GM18498 (cell line): ENCODE data around the gene STOML2.

ENCODE experiments used
- ATAC-seq: cut with Tn5 transposase; IDR thresholded peaks from one replicate; pipeline ENCODE4 v1.9.1; 2021; ENCODE audit warnings: mild to moderate bottlenecking, moderate library complexity; ENCODE audit not compliant: unreplicated experiment

The STOML2 gene

GRCh38 chr9:35108461-35108860, 5.5 kb upstream of the STOML2 start:
- no peak for ATAC-seq

DNA sequence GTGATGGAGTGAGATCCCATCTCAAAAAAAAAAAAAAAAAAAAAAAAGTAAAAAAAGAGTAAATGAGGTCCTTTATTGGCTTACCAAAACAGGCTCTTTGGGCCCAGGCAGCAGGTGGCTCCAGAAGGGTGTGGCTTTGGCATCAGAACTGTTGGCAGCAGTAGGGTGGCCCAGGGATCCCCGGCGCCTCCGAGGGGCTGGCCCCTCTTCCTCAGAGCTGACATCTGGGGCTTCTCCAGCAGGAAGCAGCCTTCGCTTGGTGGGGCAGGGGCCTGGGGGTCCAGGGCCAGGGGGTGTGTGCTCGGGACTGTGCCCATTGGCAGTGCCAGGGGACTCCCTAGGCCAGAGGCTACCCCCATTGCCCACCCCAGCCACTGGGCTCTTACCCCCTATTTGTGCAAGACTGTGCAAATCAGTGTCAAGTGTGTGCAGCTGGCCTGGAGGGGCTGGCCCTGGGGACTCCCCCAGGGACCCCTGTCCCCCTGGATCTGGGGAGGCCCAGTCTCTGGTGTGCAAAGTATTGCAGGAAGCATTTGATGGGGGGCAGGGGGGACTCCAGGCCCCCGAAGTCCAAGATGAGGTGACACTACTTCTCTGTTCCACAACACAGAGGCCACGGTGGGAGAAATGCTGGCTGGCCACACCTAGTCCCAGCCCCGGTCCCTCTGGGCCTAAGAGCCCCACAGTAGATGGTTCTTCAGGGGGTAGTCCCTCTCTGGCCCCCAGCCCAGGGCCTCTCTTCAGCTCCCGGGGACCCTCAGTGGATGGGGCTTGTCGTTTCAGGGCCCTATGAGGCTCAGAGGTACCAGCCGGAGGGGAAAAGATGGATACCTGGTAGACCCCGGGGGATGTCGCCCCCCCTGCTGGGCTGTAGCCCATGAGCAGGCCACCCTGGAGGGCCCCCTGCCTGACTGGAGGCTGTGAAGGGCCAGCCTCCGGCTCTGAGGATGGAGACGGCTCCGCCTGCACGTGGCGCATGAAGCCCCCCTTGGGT, 4.7 kb upstream of the STOML2 start:
- no peak for ATAC-seq

DNA sequence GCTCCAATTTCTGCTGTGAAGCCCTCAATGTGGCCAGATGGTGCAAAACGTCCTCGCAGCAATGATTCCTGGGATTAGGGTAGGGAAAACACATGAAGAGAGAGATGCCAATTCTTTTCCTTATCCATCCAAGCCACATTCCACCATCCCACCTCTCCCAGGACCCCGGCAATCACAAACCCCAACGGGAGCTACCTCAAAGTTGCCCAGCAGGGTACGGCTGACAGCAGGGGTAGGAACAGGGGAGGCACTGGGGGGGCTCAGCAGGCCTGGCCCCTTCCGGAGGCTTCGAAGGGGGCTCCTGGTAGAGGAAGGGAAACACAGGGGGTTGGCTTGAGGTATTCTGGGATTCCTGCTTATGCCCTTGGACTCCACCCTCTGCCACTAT, 3.4 kb upstream of the STOML2 start:
- ATAC-seq: no peak

DNA sequence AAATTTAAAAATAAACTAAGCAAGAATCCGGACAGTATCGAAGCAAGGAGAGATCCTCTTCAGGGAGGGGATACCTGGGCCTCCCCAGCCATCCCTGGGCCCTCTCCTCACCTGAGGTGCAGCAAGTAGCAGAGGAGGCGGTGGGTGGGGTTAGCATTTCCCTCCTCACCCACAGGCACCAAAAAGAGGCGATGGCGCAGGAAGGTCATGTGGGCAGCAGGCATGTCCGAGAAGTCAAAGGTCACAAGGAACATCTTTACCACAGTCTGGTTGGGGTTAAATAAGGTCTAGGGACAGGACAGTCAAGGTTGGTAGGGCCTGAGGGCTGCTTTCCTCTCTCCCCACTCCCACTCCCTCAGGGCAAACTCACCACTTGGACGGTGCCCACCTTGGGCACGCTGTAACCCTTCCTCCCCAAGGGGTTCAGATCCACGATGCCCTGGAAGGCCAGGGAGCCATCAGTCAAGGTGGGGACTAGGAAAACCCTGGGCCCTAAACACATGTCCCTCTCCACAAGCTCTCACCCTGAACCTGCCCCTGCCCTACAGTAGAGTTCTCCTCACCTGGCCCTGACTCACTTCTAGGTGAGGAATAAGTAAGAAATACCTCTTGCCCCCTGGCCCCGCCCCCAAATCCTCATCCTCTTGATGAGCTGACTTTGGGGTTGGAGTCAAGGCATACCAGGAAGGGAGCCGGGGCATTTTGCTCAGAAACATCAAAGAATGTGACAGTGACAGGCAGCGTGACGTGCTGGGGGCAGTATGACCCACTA, 2.8 kb upstream of the STOML2 start:
- no peak for ATAC-seq

- ATAC-seq: no peak
These were observed 2.2 kb upstream of the STOML2 start for GRCh38 chr9:35105126-35105525.

- no peak for ATAC-seq
These were observed 1.7 kb upstream of the STOML2 start for GRCh38 chr9:35104586-35104985.

DNA sequence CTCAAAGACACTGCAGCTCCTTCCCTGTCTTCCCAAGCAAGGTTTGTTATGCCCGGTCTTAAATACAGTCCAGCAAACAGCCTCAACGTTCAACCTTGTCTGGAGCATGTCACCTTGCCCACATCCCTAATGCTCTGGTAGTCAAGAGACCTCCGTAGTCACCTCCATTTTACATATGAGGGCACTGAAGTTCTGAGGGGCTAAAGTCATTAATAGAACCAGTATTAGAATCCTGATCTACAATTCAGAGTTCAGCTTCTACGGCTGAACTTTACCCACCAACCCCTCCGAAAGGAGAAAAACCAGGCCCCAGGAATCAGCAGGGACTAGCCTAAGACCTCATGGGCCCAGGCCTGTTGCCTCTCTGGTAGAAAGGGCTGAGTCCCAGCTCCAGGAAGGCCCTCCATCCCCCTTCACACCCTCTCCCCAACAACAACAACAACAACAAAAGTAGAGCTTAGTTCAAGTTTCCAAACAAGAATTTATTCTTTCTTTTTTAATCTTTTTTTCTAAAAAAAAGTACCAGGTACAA, 795 bp upstream of the STOML2 start:
- no peak for ATAC-seq

- ATAC-seq: no peak
These were observed 514 bp downstream of the STOML2 start for GRCh38 chr9:35102465-35102768.

GRCh38 chr9:35097573-35097972, 5.4 kb downstream of the STOML2 start:
- no peak for ATAC-seq

GRCh38 chr9:35096035-35096849, 6.7 kb downstream of the STOML2 start, which contains the start of gene PIGO:
Gene PIGO (minus strand): TSS chr9:35096591. CDS start chr9:35095565, 1,026 bp downstream.
- ATAC-seq: peak; percentile 92

- no peak for ATAC-seq
These were observed 11.4 kb downstream of the STOML2 start for GRCh38 chr9:35091536-35091935.

DNA sequence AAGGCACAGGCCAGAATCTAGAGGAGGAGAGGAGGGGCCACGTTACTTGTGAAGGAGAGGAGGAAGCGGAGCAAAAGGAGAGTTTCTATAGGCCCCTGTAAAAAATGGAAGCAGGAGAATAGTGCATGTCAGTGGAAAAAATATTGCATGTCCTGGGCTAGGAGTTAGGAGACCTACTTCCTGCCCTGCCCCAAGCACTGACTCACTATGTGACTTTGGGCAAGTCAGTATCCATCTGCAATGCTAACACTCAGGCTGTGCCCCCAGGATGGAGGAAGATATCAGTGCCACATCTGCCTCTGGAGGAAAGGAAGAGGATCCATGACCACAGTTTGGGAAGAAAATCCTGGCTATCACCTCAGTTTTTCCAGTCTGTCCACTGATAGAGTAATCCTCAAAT, 13.5 kb downstream of the STOML2 start:
- ATAC-seq: no peak

GRCh38 chr9:35085078-35085477, 17.9 kb downstream of the STOML2 start:
- ATAC-seq: no peak

DNA sequence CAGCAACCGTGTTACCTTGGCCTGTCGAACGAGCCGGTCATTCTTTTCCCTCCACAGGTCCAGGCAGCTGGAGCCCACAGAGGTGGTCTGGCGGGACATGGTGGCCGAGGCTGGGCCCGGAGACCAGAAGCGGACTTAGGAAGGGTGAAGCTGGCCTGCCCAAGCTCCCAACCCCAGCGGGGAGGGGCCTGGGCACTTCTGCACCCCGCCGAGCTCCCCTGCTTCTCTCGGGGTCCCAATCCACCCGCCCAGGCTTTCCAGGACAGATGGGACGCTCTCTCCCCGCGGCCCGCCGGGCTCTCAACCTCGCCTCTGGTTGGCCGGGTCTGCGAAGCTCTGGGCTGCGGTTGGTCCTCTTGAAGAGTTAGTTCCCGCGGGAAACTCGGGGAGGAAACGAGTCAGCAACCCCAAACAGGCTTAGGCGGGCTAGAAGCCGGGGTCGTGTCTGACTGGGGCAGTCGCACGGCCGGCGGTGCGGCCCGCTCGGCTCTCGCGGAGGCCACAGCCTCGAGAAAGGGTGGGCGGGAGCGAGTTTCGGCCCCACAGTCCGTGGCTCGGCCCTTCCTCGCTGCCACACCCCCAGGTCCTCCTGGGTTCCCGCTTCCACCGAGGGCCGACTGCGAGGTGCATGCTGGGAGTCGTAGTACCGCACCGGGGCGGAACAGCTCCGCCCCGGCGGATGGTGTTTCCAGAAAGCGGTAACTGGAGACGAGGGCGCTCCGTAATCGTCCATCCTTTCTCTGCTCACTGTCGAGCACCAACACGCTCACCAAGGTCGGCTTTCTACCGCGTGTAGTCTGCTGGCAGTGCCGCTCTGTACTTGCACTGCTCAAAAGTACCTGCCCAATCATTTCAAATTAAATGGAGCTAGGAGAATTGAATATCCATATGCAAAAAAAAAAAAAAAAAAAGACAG, 23.2 kb downstream of the STOML2 start, which contains the start of gene FANCG:
FANCG (minus strand) TSS at position 517 of the 916 bp plus-strand sequence; CDS start at position 99, 418 bp downstream.
- peak; percentile 92 for ATAC-seq

DNA sequence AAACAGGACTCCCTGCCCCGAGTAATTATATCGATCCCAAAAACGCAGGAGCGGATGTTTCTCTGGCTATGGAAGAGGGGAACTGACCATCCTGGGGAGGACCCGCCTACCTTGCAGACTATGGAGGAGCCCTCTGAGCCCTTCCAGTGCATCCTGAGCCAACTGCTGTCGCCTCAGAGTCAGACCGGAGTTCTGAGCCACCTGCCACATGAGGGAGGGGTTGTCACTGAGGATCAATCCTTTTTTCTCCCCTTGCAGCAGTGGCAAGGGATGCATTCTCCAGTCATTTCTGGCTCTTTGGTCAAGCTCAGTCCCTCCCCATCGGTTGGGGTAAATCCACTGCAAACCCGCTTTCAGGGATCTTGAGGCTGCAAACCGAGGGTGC, 23.9 kb downstream of the STOML2 start:
- ATAC-seq: no peak

DNA sequence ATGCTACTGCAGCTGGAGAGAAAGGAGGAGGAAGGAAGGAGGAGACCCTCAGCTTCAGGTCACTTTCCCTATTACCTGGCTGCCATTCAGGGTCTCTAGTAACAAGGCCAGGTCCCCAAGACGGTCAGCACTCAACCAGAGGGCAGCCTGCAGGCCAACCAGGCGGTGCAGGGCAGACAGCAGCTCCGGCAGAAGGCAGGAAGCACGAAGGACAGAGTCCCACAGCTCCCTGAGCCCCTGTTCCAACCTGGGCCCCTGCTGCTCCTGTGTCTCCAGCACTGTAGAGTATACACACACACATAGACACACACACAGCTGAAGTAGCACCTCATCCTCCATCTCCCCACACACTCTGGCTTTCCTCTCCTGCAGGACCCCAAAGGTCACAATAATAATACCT, 24.9 kb downstream of the STOML2 start:
- ATAC-seq: no peak

- no peak for ATAC-seq
These were observed 26.1 kb downstream of the STOML2 start for GRCh38 chr9:35076848-35077247.

DNA sequence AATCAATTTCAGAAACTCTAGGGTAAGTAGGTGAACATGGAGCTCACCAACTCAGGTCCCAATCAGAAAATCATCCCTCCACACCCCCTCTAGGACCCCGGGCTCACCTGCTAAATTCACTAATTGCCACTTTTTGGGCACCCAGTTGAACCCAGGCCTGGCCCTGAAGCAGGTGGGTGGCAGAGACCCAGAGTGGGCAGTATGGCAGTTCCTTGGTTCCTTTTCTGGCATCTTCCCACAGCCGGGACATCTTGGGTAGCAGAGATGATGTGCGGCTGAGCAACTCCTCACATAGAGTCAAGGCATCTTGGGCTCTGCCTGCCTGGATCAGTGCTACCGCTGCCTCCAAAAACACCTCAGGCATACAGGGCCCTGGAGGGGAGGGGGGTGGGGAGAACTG, 27.6 kb downstream of the STOML2 start:
- no peak for ATAC-seq

GRCh38 chr9:35074791-35075190, 28.1 kb downstream of the STOML2 start:
- no peak for ATAC-seq

GRCh38 chr9:35074141-35074540, 28.8 kb downstream of the STOML2 start:
- no peak for ATAC-seq
